Measurements from ENCODE around the gene RAX2. TPM values are rescaled to one million over a fixed set of nuclear protein-coding genes. Genes with fewer than 3 reads are reported as not detected.
A peak's percentile ranks its signal among the peaks of the same experiment; 100 is the strongest.

RAX2 gene
- total and polyA plus RNA-seq, 10 of the 15 experiments (the other 5 are each of a cell fraction or from before 2014, with no cell fraction given) = not detected

GRCh38 chr19:3808420-3809143 is 36.6 kb upstream of the RAX2 start:
- no peaks in the 10 kb centered on the region for H3K79me2 ChIP-seq (ENCODE audit: control insufficient read depth, insufficient read depth, low read length)
- no peaks in the 10 kb centered on the region for H4K20me1 ChIP-seq (ENCODE audit: control insufficient read depth, insufficient read depth)
- DNase-seq (ENCODE audit: low read depth, low spot score) (no peak), ATAC-seq (no peak), FAIRE-seq (no peak)
- intact Hi-C loops (cut with micrococcal nuclease; ENCODE audit: unreplicated experiment) (no loop called here), in situ Hi-C loops (cut with MboI) (no loop called here)
- H3K4me1 ChIP-seq (ENCODE audit: control insufficient read depth, insufficient read depth, low read length) = peaks cover 14% of the 10 kb centered on the region
- H3K27me3 ChIP-seq (replicated peaks in 1 of 2; ENCODE audit: control insufficient read depth in 2 of 2, insufficient read depth in 2 of 2, low read length in 1 of 2) = no peaks in the 10 kb centered on the region
- CTCF ChIA-PET = no interaction called here
- H3K9me3 ChIP-seq (replicated peaks; ENCODE audit: control insufficient read depth, insufficient read depth, low read length) = no peaks in the 10 kb centered on the region; the same call in 2 of the 3 replicates
- no peak for TF ChIP-seq MYC (IDR thresholded peaks at IDR 0.05; ENCODE audit: insufficient read depth, insufficient read length, insufficient replicate concordance, low read length, severe bottlenecking)
- RAD21 ChIA-PET (ENCODE audit: unreplicated experiment) = no interaction called here
- WGBS (ENCODE audit: insufficient coverage, insufficient replicate concordance, low lambda C conversion rate, missing lambda C conversion rate) = 71% methylated on average over 32 of the region's 33 CpGs
- H3K27ac ChIP-seq (ENCODE audit: control insufficient read depth, insufficient read depth) = no peak overlapping the region
- no peak overlapping the region for H3K9ac ChIP-seq (ENCODE audit: control insufficient read depth, insufficient read depth, low read length)
- SMC1A ChIA-PET (ENCODE audit: uncharacterized antibody, unreplicated experiment) = no interaction called here
- POLR2A ChIA-PET = interaction anchor here (0.9 kb wide), 1 partner anchor 306 kb away, joined by 3 read pairs; no protein-coding TSS in a partner anchor
- no peak overlapping the region for H2AFZ ChIP-seq (ENCODE audit: control insufficient read depth, low read depth, low read length)
- H3K4me2 ChIP-seq (ENCODE audit: control insufficient read depth, insufficient read depth) = no peak overlapping the region
- H3K4me3 ChIP-seq = no peak overlapping the region
- no peaks in the 10 kb centered on the region for H3K36me3 ChIP-seq (ENCODE audit: control insufficient read depth in 2 of 2, insufficient read depth in 2 of 2, low read length in 1 of 2)
- no TSS peak for BruUV-seq (replicated peaks)

GRCh38 chr19:3807574-3808354 is 35.7 kb upstream of the RAX2 start:
- no TSS peak for BruUV-seq (replicated peaks)
- no peak for ATAC-seq
- intact Hi-C loops (cut with micrococcal nuclease; ENCODE audit: unreplicated experiment) (no loop called here), in situ Hi-C loops (cut with MboI) (no loop called here)
- H3K4me2 ChIP-seq (ENCODE audit: control insufficient read depth, insufficient read depth) = no peak overlapping the region
- ChIA-PET CTCF (no interaction called here), RAD21 (ENCODE audit: unreplicated experiment) (no interaction called here), SMC1A (ENCODE audit: uncharacterized antibody, unreplicated experiment) (no interaction called here), POLR2A (no interaction called here)
- H3K27me3 ChIP-seq (replicated peaks in 1 of 2; ENCODE audit: control insufficient read depth in 2 of 2, insufficient read depth in 2 of 2, low read length in 1 of 2) = no peaks in the 10 kb centered on the region
- no peak overlapping the region for H3K9ac ChIP-seq (ENCODE audit: control insufficient read depth, insufficient read depth, low read length)
- 75% methylated on average over 26 of the region's 35 CpGs for WGBS (ENCODE audit: insufficient coverage, insufficient replicate concordance, low lambda C conversion rate, missing lambda C conversion rate)
- no peaks in the 10 kb centered on the region for H4K20me1 ChIP-seq (ENCODE audit: control insufficient read depth, insufficient read depth)
- H2AFZ ChIP-seq (ENCODE audit: control insufficient read depth, low read depth, low read length) = no peak overlapping the region
- DNase-seq (ENCODE audit: low read depth, low spot score) = no peak
- H3K27ac ChIP-seq (ENCODE audit: control insufficient read depth, insufficient read depth) = no peak overlapping the region
- no peaks in the 10 kb centered on the region for H3K79me2 ChIP-seq (ENCODE audit: control insufficient read depth, insufficient read depth, low read length)
- FAIRE-seq = no peak
- no peaks in the 10 kb centered on the region; the same call in 2 of the 3 replicates for H3K9me3 ChIP-seq (replicated peaks; ENCODE audit: control insufficient read depth, insufficient read depth, low read length)
- no peaks in the 10 kb centered on the region for H3K36me3 ChIP-seq (ENCODE audit: control insufficient read depth in 2 of 2, insufficient read depth in 2 of 2, low read length in 1 of 2)
- no peak overlapping the region for H3K4me3 ChIP-seq
- H3K4me1 ChIP-seq (ENCODE audit: control insufficient read depth, insufficient read depth, low read length) = peaks cover 14% of the 10 kb centered on the region
- TF ChIP-seq IKZF2 (IDR thresholded peaks at IDR 0.05) (no peak), SIX5 (IDR thresholded peaks at IDR 0.05; ENCODE audit: low read depth, low read length, severe bottlenecking) (no peak), SMARCA5 (IDR thresholded peaks at IDR 0.05) (no peak), CREM (IDR thresholded peaks at IDR 0.05; ENCODE audit: low read depth) (no peak), PBX3 (IDR thresholded peaks at IDR 0.05; ENCODE audit: insufficient replicate concordance, low read depth, low read length) (peak; percentile 54), RAD21 (IDR thresholded peaks at IDR 0.05; ENCODE audit: insufficient read depth, low read depth, low read length) (no peak), BCL3 (IDR thresholded peaks at IDR 0.05; ENCODE audit: borderline replicate concordance, insufficient read depth, low read depth, low read length, poor library complexity, severe bottlenecking) (peak; percentile 99)
- TF ChIP-seq, protein P1, sequence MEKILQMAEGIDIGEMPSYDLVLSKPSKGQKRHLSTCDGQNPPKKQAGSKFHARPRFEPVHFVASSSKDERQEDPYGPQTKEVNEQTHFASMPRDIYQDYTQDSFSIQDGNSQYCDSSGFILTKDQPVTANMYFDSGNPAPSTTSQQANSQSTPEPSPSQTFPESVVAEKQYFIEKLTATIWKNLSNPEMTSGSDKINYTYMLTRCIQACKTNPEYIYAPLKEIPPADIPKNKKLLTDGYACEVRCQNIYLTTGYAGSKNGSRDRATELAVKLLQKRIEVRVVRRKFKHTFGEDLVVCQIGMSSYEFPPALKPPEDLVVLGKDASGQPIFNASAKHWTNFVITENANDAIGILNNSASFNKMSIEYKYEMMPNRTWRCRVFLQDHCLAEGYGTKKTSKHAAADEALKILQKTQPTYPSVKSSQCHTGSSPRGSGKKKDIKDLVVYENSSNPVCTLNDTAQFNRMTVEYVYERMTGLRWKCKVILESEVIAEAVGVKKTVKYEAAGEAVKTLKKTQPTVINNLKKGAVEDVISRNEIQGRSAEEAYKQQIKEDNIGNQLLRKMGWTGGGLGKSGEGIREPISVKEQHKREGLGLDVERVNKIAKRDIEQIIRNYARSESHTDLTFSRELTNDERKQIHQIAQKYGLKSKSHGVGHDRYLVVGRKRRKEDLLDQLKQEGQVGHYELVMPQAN (conservative IDR thresholded peaks at IDR 0.05) = no peak
